ENCODE measurements around the gene DDX31. TPM values are rescaled to one million over a fixed set of nuclear protein-coding genes. Genes with fewer than 3 reads are reported as not detected.

The DDX31 gene
- total RNA-seq, 1 donor from 2014 or later, result 17.4 TPM

DNA sequence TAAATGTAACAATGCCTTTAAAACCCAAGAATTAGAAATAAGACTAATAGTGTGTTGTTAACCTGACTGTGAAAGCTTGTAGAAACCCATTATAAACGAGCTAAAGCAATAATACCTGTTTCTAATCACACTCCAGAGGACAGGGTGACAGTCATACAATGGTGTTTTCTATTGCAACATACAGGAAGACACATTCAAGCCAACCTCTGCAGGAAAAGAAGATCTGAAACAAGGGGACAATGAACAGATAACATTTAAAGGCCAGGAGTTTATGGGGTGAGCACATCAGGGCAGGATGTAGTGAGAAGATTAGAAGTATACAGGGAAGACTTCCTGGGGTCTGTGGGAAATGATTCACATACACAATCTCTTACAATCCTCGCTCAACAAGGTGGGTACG is 73.6 kb downstream of the DDX31 start:
- DNase-seq (no peak), ATAC-seq (no peak)
- TF ChIP-seq, protein P1, sequence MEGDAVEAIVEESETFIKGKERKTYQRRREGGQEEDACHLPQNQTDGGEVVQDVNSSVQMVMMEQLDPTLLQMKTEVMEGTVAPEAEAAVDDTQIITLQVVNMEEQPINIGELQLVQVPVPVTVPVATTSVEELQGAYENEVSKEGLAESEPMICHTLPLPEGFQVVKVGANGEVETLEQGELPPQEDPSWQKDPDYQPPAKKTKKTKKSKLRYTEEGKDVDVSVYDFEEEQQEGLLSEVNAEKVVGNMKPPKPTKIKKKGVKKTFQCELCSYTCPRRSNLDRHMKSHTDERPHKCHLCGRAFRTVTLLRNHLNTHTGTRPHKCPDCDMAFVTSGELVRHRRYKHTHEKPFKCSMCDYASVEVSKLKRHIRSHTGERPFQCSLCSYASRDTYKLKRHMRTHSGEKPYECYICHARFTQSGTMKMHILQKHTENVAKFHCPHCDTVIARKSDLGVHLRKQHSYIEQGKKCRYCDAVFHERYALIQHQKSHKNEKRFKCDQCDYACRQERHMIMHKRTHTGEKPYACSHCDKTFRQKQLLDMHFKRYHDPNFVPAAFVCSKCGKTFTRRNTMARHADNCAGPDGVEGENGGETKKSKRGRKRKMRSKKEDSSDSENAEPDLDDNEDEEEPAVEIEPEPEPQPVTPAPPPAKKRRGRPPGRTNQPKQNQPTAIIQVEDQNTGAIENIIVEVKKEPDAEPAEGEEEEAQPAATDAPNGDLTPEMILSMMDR (IDR thresholded peaks at IDR 0.05), result no peak
- H3K27me3 ChIP-seq, result peaks cover 18% of the 10 kb centered on the region
- no peaks in the 10 kb centered on the region for H3K9me3 ChIP-seq
- H3K36me3 ChIP-seq, result peaks cover 20% of the 10 kb centered on the region
- no peak overlapping the region for H3K27ac ChIP-seq
- intact Hi-C loops (cut with DNase I), result no loop called here
- no peaks in the 10 kb centered on the region for H3K4me1 ChIP-seq
- H3K4me3 ChIP-seq, result no peak overlapping the region

DNA sequence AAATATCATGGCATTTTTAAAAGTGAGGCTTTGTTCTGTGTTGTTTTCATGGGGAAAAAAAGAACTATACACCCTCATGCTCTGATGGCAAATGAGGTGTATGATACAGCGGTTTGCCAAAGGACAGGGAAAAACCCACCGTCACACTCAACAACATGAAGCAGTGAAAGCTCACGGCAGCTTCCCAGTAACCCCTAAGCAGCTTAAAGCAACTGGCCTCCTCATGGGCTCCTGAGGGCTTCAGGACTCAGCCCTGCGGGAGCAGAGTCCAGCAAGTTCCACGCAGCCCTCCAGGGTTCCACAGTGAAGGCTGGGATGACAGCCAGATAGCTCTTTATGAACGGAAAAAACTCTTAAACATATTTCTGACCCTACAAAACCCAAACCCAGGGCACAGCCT is 74.5 kb downstream of the DDX31 start:
- ATAC-seq (no peak), DNase-seq (no peak)
- no peaks in the 10 kb centered on the region for H3K4me1 ChIP-seq
- H3K36me3 ChIP-seq, result peaks cover 20% of the 10 kb centered on the region
- intact Hi-C loops (cut with DNase I), result no loop called here
- peaks cover 27% of the 10 kb centered on the region for H3K27me3 ChIP-seq
- H3K9me3 ChIP-seq, result no peaks in the 10 kb centered on the region
- TF ChIP-seq, protein P1 (IDR thresholded peaks at IDR 0.05), result no peak
- H3K27ac ChIP-seq, result no peak overlapping the region
- H3K4me3 ChIP-seq, result no peak overlapping the region

DNA sequence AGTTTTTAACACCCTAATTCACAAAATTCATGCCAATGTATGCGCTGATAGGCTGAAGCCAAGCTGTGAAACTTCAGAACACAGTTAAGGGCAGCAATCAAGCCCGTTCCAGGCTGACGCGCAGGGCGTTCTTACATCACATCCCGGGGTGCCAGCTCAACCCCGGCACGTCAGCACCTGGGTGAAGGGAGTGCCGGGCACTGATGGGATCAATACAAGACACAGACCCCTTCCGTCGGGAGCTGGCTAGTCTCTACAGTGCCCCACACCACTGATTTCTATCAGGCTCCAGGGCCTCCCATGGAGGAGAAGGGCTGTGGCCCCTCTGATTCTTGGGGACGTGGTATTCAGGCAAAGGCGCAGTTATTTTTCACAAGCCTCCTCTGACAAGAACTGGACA is 75.4 kb downstream of the DDX31 start:
- H3K4me1 ChIP-seq, result peaks cover 4% of the 10 kb centered on the region
- H3K36me3 ChIP-seq, result peaks cover 20% of the 10 kb centered on the region
- ATAC-seq (no peak), DNase-seq (no peak)
- TF ChIP-seq, protein P1 (IDR thresholded peaks at IDR 0.05), result no peak
- H3K27ac ChIP-seq, result no peak overlapping the region
- peaks cover 36% of the 10 kb centered on the region for H3K27me3 ChIP-seq
- no peaks in the 10 kb centered on the region for H3K9me3 ChIP-seq
- no peak overlapping the region for H3K4me3 ChIP-seq
- intact Hi-C loops (cut with DNase I), result no loop called here

DNA sequence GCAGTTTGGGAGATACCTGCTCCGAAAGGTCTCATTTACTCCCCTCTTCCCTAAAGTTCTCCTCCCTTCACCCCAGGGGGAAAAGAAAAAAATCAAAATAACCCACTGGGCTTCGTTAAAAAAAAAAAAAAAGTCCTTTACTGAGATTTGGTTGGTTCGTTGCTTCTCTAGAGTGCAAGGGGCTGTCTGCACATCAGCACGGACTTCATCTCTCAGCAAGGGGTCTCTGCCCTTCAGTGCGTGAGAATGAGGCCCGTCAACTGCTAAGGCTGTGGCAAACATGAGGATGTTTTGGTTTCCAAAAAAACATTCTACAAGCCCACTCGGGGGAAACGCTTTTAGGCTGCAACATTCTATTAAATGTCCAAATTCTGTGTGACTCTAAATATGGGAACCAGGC is 77.3 kb downstream of the DDX31 start:
- Histone ChIP-seq H3K36me3 (peaks cover 20% of the 10 kb centered on the region), H3K9me3 (no peaks in the 10 kb centered on the region), H3K4me1 (peaks cover 4% of the 10 kb centered on the region), H3K27ac (no peak overlapping the region), H3K27me3 (peaks cover 55% of the 10 kb centered on the region), H3K4me3 (no peak overlapping the region)
- DNase-seq (no peak), ATAC-seq (no peak)
- intact Hi-C loops (cut with DNase I), result no loop called here
- TF ChIP-seq, protein P1 (IDR thresholded peaks at IDR 0.05), result no peak

DNA sequence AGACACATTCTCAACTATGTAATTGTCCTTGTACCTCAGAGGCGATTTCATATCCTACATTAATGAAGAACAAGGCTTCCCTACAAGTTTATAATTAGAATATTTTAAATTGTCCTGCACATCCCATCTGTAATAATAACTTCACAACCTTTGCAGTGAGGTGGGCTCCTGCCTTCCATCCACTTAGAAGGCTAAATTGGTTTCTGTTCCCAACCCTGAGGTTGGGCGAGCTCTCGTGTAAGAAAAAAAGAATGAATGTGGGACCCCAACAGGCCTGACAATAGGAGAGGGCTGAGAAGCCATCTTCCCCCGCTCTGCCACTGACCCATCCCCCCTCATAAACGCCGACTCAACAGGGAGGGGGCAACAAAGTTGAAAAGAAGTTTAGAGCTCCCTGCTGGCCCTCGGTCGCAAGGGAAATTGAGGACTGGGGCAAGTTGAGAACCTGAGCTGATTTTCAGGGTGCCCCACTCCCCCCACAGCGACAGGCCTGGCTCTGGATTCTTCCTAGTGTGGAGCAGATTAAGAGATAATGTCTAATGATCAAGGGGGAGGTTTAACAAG is 78.0 kb downstream of the DDX31 start:
- H3K36me3 ChIP-seq, result peaks cover 20% of the 10 kb centered on the region
- no peak overlapping the region for H3K4me3 ChIP-seq
- H3K4me1 ChIP-seq, result peaks cover 4% of the 10 kb centered on the region
- H3K9me3 ChIP-seq, result no peaks in the 10 kb centered on the region
- H3K27ac ChIP-seq, result no peak overlapping the region
- TF ChIP-seq, protein P1 (IDR thresholded peaks at IDR 0.05), result no peak
- DNase-seq (no peak), ATAC-seq (no peak)
- peaks cover 61% of the 10 kb centered on the region for H3K27me3 ChIP-seq
- intact Hi-C loops (cut with DNase I), result no loop called here

DNA sequence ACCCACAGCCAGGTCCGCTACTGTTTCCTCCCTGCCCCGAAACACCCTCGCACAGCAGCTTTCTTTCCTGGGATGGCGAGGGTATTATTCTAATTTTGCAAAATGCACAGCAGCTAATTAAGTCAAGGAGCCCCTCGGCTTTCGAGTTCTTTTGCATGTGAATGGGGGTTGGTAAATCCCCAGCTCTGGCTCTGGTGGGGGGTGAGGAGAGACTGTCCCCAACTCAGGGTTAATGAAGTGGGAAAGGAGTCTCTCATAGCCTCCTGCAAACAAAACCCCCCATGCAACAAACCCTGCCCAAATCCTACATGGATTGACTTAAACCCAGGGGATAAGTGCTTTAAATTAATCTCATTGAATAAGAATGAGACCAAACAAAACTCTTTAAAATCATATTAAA is 78.5 kb downstream of the DDX31 start:
- H3K9me3 ChIP-seq, result no peaks in the 10 kb centered on the region
- peaks cover 67% of the 10 kb centered on the region for H3K27me3 ChIP-seq
- TF ChIP-seq, protein P1 (IDR thresholded peaks at IDR 0.05), result no peak
- no peak overlapping the region for H3K27ac ChIP-seq
- ATAC-seq, result no peak
- intact Hi-C loops (cut with DNase I), result no loop called here
- H3K36me3 ChIP-seq, result peaks cover 16% of the 10 kb centered on the region
- no peak for DNase-seq
- peaks cover 4% of the 10 kb centered on the region for H3K4me1 ChIP-seq
- H3K4me3 ChIP-seq, result no peak overlapping the region
